NB4 (cell line): ENCODE results near the gene ARHGEF12.

Source experiments
- POLR2A ChIP-seq: IDR thresholded peaks from 2 replicates; pipeline ENCODE4 v1.6.1; 2011; ENCODE audit warnings: mild to moderate bottlenecking; ENCODE audit not compliant: insufficient read length; ENCODE audit errors: extremely low read depth
- TF ChIP-seq, protein P1 (sequence below): IDR thresholded peaks from one replicate; pipeline ENCODE4 v1.5.1; 2012; ENCODE audit warnings: low read depth, low read length
- TF ChIP-seq, protein P2 (sequence below): IDR thresholded peaks from 2 replicates; pipeline ENCODE4 v1.6.1; 2011; ENCODE audit warnings: low read depth, low read length

DNA sequence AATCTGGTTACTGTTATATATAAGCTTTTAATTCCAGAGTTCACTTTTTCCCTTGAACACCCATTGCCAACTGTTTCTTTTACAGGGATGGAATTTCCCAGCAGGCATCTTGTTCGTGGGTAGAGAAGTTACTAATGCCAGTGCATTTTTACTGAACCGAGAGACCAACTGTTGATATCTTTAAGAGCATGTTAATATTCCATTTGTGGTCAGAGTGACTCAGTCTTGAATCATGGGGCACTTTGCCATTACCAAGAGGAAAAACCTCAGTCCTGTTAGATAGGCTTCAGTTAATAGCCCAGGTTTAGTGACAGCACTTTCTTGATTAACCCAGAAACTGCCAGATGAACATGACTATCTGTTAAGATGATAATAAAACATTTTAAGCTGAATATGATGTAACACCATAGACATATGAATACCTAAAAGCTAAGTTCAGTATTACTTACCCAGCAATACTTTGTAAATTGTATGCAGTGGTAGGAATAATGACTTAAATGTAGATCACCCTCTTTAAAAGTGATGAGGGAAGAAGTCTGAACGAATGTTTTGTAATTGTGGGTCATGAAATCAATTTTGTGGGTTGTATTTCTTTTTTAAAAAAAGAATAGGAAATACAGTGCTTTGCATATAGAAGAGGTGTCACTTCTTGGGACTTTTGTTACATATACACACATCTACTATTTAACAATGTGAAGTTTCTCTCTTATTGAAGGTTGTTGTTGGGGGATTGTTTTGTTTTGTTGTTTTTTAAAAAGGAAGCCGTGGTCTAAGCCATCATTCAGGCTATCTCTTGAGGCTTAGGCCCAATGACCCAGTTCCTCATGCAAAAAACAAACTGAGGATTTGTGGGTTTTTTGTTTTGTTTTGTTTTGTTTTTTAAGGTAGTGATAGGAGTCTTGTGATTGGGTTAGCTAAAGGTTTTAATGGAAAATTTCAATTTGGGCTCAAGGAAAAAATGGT, 96.1 kb downstream of the ARHGEF12 start:
- TF ChIP-seq, protein P1, sequence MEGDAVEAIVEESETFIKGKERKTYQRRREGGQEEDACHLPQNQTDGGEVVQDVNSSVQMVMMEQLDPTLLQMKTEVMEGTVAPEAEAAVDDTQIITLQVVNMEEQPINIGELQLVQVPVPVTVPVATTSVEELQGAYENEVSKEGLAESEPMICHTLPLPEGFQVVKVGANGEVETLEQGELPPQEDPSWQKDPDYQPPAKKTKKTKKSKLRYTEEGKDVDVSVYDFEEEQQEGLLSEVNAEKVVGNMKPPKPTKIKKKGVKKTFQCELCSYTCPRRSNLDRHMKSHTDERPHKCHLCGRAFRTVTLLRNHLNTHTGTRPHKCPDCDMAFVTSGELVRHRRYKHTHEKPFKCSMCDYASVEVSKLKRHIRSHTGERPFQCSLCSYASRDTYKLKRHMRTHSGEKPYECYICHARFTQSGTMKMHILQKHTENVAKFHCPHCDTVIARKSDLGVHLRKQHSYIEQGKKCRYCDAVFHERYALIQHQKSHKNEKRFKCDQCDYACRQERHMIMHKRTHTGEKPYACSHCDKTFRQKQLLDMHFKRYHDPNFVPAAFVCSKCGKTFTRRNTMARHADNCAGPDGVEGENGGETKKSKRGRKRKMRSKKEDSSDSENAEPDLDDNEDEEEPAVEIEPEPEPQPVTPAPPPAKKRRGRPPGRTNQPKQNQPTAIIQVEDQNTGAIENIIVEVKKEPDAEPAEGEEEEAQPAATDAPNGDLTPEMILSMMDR = no peak
- TF ChIP-seq POLR2A = no peak
- TF ChIP-seq, protein P2, sequence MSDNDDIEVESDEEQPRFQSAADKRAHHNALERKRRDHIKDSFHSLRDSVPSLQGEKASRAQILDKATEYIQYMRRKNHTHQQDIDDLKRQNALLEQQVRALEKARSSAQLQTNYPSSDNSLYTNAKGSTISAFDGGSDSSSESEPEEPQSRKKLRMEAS = no peak
